Measurements from ENCODE around the gene CD84.
"Not testable (repeated sequence)": the region's sequence is repeated elsewhere in the genome, so short reads cannot be mapped to it uniquely, and the experiment has no call there.

CD84 gene

GRCh38 chr1:160500321-160500990 is 78.8 kb downstream of the CD84 start:
- no peak for DNase-seq

GRCh38 chr1:160499631-160500030 is 79.7 kb downstream of the CD84 start:
- no peak for DNase-seq

- not testable (repeated sequence) for DNase-seq
Observed at GRCh38 chr1:160498301-160499065, 80.8 kb downstream of the CD84 start.

GRCh38 chr1:160496334-160496733 is 83.0 kb downstream of the CD84 start:
- DNase-seq, result no peak

GRCh38 chr1:160494620-160495019 is 84.7 kb downstream of the CD84 start:
- DNase-seq, result no peak

GRCh38 chr1:160492617-160493016 is 86.7 kb downstream of the CD84 start:
- no peak for DNase-seq

- DNase-seq, result no peak
Observed at GRCh38 chr1:160491981-160492380, 87.3 kb downstream of the CD84 start.

Measured in activated CD4-positive, alpha-beta T cell treated with anti-CD3 and anti-CD28 coated beads, Interleukin-2, amount 50 U/mL, for 48 hours (primary cell).